Suprapubic skin (tissue), 4 donors: ENCODE data around the gene RRBP1.

Source experiments
- POLR2A ChIP-seq, 2 donors: fragments of 450-650 bp; IDR thresholded peaks; one replicate each; pipeline ENCODE4 v1.6.1; 2017; ENCODE audit warnings: antibody characterized with exemption in 2 of 2, mild to moderate bottlenecking in 2 of 2, moderate library complexity in 2 of 2
- POLR2AphosphoS5 ChIP-seq, 3 donors: sonication (generic); formaldehyde crosslinking; IDR thresholded peaks; one replicate each; pipeline ENCODE4 v1.6.1; 2017; ENCODE audit warnings: antibody characterized with exemption in 3 of 3
- TF ChIP-seq, protein P1 (sequence below), 2 donors: fragments of 200-600 bp in 1 of 2; fragments of 450-650 bp in 1 of 2; sonication (generic) in 1 of 2; IDR thresholded peaks; one replicate each; pipeline ENCODE4 v1.5.1; 2016 to 2019; ENCODE audit warnings: antibody characterized with exemption in 2 of 2, mild to moderate bottlenecking in 1 of 2, moderate library complexity in 1 of 2

DNA sequence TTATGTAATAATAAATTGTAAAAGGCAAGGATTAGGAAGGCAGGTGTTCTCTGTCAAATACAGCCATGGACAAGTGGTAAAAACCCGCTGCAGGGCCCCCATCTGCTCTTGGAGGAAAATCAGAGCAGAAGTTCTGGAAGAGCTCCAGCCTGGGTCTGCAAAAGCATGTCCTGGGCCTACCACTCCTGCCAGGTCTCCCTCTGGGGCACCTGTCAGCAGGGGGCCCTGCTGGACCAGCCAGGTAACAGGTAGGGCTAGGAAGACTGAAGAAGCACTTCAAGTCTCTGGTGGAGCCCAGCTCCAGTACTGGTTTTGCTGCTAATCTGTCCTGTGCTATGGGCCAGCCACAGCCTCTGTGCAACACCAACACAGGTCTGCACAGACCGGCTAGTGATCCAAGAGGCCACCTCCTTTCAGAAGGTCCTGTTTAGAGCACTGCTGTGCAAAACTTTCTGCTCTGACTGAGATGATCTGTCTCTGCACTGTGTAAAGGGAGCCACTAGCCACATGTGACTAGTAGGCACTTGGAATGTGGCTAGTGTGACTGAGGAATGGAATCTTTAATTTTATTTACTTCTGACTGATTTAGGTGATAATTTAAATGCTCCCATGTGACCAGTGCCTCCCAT lies 30.2 kb downstream of the RRBP1 start:
- TF ChIP-seq POLR2A (IDR thresholded peaks at IDR 0.05) (no peak), POLR2AphosphoS5 (IDR thresholded peaks at IDR 0.05) (no peak)
- TF ChIP-seq, protein P1, sequence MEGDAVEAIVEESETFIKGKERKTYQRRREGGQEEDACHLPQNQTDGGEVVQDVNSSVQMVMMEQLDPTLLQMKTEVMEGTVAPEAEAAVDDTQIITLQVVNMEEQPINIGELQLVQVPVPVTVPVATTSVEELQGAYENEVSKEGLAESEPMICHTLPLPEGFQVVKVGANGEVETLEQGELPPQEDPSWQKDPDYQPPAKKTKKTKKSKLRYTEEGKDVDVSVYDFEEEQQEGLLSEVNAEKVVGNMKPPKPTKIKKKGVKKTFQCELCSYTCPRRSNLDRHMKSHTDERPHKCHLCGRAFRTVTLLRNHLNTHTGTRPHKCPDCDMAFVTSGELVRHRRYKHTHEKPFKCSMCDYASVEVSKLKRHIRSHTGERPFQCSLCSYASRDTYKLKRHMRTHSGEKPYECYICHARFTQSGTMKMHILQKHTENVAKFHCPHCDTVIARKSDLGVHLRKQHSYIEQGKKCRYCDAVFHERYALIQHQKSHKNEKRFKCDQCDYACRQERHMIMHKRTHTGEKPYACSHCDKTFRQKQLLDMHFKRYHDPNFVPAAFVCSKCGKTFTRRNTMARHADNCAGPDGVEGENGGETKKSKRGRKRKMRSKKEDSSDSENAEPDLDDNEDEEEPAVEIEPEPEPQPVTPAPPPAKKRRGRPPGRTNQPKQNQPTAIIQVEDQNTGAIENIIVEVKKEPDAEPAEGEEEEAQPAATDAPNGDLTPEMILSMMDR (IDR thresholded peaks at IDR 0.05) = no peak
